Panc1 (cell line): Measurements from ENCODE around the gene PARP15. TPM values are rescaled to one million over a fixed set of nuclear protein-coding genes. Genes with fewer than 3 reads are reported as not detected.

Experiments used
- ATAC-seq: fragments of 200-7000 bp; cut with Tn5 transposase; 2 replicates; pipeline ENCODE4 v1.9.1; 2020; ENCODE audit warnings: mild to moderate bottlenecking, moderate library complexity
- BruUV-seq: library from RNA; stranded (reverse); fragments of 400-500 nt; replicated peaks from 2 replicates; lab custom pipeline; 2021; lab: Mats Ljungman, UMichigan
- CTCF ChIA-PET: fragments of 300-600 bp; sonication (Branson Sonifier 250); formaldehyde crosslinking; loops from one replicate; lab custom pipeline; 2022; ENCODE audit warnings: antibody characterized with exemption; lab: Charles Lee
- POLR2A ChIA-PET: fragments of 300-600 bp; sonication (Branson Sonifier 250); formaldehyde crosslinking; loops from one replicate; lab custom pipeline; 2022; ENCODE audit warnings: antibody characterized with exemption; lab: Charles Lee
- DNase-seq: peaks from one replicate; pipeline ENCODE4 v3.0.0-alpha.2; 2010; ENCODE audit warnings: low read depth, low spot score
- H3K27ac ChIP-seq: 2 replicates; pipeline ENCODE4 v1.5.1; 2011; ENCODE audit warnings: mild to moderate bottlenecking, low read length, inconsistent platforms
- H3K27me3 ChIP-seq: fragments of 200-500 bp; sonication (Bioruptor generic); 2 replicates; pipeline ENCODE4 v1.6.0; 2014; ENCODE audit warnings: low read length, inconsistent platforms; ENCODE audit not compliant: control insufficient read depth, insufficient read depth
- H3K36me3 ChIP-seq: fragments of 200-500 bp; sonication (Bioruptor generic); 2 replicates; pipeline ENCODE4 v1.5.1; 2014; ENCODE audit warnings: inconsistent platforms, mild to moderate bottlenecking, low read length, moderate library complexity; ENCODE audit not compliant: control insufficient read depth, insufficient read depth
- H3K4me1 ChIP-seq: 2 replicates; pipeline ENCODE4 v1.5.1; 2011; ENCODE audit warnings: inconsistent platforms, mild to moderate bottlenecking, low read length, moderate library complexity; ENCODE audit not compliant: control insufficient read depth, insufficient read depth
- H3K4me3 ChIP-seq, 2 experiments: 2 replicates each; pipeline ENCODE4 v1.5.1; 2011 to 2012; ENCODE audit warnings: low read depth in 2 of 2, low read length in 2 of 2, mild to moderate bottlenecking in 2 of 2, inconsistent platforms in 1 of 2, moderate library complexity in 1 of 2
- H3K9me3 ChIP-seq: fragments of 200-500 bp; sonication (Bioruptor generic); 2 replicates; pipeline ENCODE4 v1.5.1; 2014; ENCODE audit warnings: low read depth, mild to moderate bottlenecking, inconsistent platforms, low read length, moderate library complexity; ENCODE audit not compliant: control insufficient read depth, insufficient read depth
- POLR2AphosphoS5 ChIP-seq: IDR thresholded peaks from 2 replicates; pipeline ENCODE4 v1.6.1; 2012; ENCODE audit warnings: mild to moderate bottlenecking, low read depth, low read length, moderate library complexity
- SIN3A ChIP-seq: IDR thresholded peaks from 2 replicates; pipeline ENCODE4 v1.6.1; 2012; ENCODE audit warnings: low read depth, mild to moderate bottlenecking, low read length, moderate library complexity, borderline replicate concordance; ENCODE audit not compliant: insufficient read depth
- TCF7L2 ChIP-seq: IDR thresholded peaks from 2 replicates; pipeline ENCODE4 v1.6.1; 2011; ENCODE audit warnings: mild to moderate bottlenecking, low read depth, low read length, inconsistent platforms
- in situ Hi-C: cut with HindIII; loops from 2 replicates; pipeline ENCODE4 v1.10.0; 2016; ENCODE audit warnings: low sequenced_read_pairs, low pct_unique_long_range_greater_than_20kb
- intact Hi-C: fragments of 100-400 bp; cut with micrococcal nuclease; formaldehyde crosslinking; loops from one replicate; pipeline ENCODE4 v1.10.0; 2022; ENCODE audit not compliant: unreplicated experiment
- total RNA-seq: library from RNA; stranded (reverse); gene quantifications from one replicate; pipeline ENCODE4 v1.2.1, GENCODE V29; 2021; ENCODE audit not compliant: unreplicated experiment
- TF ChIP-seq, protein P1 (sequence below): fragments of 450-650 bp; IDR thresholded peaks from 2 replicates; pipeline ENCODE4 v1.5.1; 2017; ENCODE audit warnings: mild to moderate bottlenecking
- TF ChIP-seq, protein P2 (sequence below), 2 experiments: IDR thresholded peaks; 2 replicates each; pipeline ENCODE4 v1.6.1; 2011 to 2012; ENCODE audit warnings: low read depth in 2 of 2, control low read depth in 1 of 2, low read length in 1 of 2, mild to moderate bottlenecking in 1 of 2, moderate library complexity in 1 of 2; ENCODE audit not compliant: insufficient read depth in 1 of 2

The PARP15 gene
- total RNA-seq, 1 experiment from 2014 or later: 0.21 TPM

DNA sequence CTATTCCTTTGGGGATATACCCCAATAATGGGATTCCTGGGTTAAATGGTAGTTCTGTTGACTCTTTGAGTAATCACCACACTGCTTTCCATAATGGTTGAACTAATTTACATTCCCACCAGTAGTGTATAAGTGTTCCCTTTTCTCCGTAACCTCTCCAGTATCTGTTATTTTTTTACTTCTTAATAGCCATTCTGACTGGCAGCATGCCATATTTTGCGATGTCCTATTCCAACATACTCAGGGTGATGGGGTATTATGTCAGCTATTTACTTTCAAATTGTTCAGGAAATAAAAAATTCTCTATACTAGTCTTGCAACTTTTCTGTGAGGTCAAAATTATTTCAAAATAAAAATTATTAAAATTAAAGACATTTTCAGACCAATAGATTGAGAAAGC lies 94.1 kb downstream of the PARP15 start:
- ChIA-PET CTCF (no interaction called here), POLR2A (interaction anchor here (0.7 kb wide), 1 partner anchor 124 kb away, joined by 3 read pairs; no protein-coding TSS in a partner anchor)

DNA sequence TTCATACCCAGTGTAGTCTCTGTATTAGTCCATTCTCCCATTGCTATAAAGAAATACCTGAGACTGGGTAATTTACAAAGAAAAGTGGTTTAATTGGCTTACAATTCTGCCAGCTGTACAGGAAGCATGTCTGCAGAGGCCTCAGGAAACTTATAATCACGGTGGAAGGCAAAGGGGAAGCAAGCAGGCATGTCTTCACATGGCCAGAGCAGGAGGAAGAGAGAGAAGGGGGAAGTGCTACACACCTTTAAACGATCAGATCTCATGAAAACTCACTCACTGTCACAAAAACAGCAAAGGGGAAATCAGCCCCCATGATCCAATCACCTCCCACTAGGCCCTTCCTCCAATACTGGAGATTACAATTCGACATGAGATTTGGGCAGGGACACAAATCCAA lies 96.9 kb downstream of the PARP15 start:
- H3K36me3 ChIP-seq: no peaks in the 10 kb centered on the region
- no peak overlapping the region for H3K4me3 ChIP-seq
- intact Hi-C loops: no loop called here
- no peaks in the 10 kb centered on the region for H3K27me3 ChIP-seq
- CTCF ChIA-PET: no interaction called here
- H3K27ac ChIP-seq: no peak overlapping the region
- peaks cover 13% of the 10 kb centered on the region for H3K4me1 ChIP-seq
- POLR2A ChIA-PET: no interaction called here
- no peak for DNase-seq
- in situ Hi-C loops: no loop called here
- no TSS peak for BruUV-seq
- TF ChIP-seq POLR2AphosphoS5 (no peak), SIN3A (no peak), TCF7L2 (no peak)
- TF ChIP-seq, protein P1, sequence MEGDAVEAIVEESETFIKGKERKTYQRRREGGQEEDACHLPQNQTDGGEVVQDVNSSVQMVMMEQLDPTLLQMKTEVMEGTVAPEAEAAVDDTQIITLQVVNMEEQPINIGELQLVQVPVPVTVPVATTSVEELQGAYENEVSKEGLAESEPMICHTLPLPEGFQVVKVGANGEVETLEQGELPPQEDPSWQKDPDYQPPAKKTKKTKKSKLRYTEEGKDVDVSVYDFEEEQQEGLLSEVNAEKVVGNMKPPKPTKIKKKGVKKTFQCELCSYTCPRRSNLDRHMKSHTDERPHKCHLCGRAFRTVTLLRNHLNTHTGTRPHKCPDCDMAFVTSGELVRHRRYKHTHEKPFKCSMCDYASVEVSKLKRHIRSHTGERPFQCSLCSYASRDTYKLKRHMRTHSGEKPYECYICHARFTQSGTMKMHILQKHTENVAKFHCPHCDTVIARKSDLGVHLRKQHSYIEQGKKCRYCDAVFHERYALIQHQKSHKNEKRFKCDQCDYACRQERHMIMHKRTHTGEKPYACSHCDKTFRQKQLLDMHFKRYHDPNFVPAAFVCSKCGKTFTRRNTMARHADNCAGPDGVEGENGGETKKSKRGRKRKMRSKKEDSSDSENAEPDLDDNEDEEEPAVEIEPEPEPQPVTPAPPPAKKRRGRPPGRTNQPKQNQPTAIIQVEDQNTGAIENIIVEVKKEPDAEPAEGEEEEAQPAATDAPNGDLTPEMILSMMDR: no peak
- TF ChIP-seq, protein P2, sequence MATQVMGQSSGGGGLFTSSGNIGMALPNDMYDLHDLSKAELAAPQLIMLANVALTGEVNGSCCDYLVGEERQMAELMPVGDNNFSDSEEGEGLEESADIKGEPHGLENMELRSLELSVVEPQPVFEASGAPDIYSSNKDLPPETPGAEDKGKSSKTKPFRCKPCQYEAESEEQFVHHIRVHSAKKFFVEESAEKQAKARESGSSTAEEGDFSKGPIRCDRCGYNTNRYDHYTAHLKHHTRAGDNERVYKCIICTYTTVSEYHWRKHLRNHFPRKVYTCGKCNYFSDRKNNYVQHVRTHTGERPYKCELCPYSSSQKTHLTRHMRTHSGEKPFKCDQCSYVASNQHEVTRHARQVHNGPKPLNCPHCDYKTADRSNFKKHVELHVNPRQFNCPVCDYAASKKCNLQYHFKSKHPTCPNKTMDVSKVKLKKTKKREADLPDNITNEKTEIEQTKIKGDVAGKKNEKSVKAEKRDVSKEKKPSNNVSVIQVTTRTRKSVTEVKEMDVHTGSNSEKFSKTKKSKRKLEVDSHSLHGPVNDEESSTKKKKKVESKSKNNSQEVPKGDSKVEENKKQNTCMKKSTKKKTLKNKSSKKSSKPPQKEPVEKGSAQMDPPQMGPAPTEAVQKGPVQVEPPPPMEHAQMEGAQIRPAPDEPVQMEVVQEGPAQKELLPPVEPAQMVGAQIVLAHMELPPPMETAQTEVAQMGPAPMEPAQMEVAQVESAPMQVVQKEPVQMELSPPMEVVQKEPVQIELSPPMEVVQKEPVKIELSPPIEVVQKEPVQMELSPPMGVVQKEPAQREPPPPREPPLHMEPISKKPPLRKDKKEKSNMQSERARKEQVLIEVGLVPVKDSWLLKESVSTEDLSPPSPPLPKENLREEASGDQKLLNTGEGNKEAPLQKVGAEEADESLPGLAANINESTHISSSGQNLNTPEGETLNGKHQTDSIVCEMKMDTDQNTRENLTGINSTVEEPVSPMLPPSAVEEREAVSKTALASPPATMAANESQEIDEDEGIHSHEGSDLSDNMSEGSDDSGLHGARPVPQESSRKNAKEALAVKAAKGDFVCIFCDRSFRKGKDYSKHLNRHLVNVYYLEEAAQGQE (IDR thresholded peaks at IDR 0.05; ENCODE audit: insufficient read depth in 1 of 2, low read depth in 2 of 2, low read length in 1 of 2): no peak
- no peaks in the 10 kb centered on the region for H3K9me3 ChIP-seq
- no peak for ATAC-seq

More for the DNA sequence above, 94.1 kb downstream of the PARP15 start:
- TF ChIP-seq POLR2AphosphoS5 (no peak), TCF7L2 (no peak), SIN3A (no peak)
- TF ChIP-seq, protein P1: no peak
- TF ChIP-seq, protein P2 (IDR thresholded peaks at IDR 0.05; ENCODE audit: insufficient read depth in 1 of 2, low read depth in 2 of 2, low read length in 1 of 2): no peak
- in situ Hi-C loops (no loop called here), intact Hi-C loops (no loop called here)
- no peaks in the 10 kb centered on the region for H3K9me3 ChIP-seq
- BruUV-seq: no TSS peak
- DNase-seq (no peak), ATAC-seq (no peak)
- H3K27ac ChIP-seq: no peak overlapping the region
- H3K27me3 ChIP-seq: no peaks in the 10 kb centered on the region
- H3K4me1 ChIP-seq: peaks cover 11% of the 10 kb centered on the region
- H3K36me3 ChIP-seq: no peaks in the 10 kb centered on the region
- no peak overlapping the region for H3K4me3 ChIP-seq
